ENCODE data around the gene SP2.

DNA sequence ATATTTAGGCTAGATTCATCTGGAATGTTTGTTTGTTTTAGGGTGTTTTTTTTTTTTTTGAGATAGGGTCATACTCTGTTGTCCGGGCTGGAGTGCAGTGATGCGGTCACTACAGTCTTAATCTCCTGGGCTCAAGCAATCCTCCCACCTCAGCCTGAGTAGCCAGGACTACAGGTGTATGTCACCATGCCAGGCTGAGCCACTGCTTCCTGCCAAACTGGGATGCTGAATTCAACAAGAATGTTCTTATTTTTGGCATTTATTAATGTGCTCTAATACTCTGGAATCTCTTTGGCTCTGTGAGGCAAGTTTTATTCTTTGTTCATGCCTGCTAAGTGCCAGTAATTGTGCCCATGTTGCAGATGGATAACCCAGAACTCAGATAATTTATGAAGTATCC lies 21.5 kb downstream of the SP2 start:
- TF ChIP-seq, protein P1, sequence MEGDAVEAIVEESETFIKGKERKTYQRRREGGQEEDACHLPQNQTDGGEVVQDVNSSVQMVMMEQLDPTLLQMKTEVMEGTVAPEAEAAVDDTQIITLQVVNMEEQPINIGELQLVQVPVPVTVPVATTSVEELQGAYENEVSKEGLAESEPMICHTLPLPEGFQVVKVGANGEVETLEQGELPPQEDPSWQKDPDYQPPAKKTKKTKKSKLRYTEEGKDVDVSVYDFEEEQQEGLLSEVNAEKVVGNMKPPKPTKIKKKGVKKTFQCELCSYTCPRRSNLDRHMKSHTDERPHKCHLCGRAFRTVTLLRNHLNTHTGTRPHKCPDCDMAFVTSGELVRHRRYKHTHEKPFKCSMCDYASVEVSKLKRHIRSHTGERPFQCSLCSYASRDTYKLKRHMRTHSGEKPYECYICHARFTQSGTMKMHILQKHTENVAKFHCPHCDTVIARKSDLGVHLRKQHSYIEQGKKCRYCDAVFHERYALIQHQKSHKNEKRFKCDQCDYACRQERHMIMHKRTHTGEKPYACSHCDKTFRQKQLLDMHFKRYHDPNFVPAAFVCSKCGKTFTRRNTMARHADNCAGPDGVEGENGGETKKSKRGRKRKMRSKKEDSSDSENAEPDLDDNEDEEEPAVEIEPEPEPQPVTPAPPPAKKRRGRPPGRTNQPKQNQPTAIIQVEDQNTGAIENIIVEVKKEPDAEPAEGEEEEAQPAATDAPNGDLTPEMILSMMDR (IDR thresholded peaks at IDR 0.05; ENCODE audit: low read depth, low read length) = no peak
- no peak for TF ChIP-seq EZH2phosphoT487 (IDR thresholded peaks at IDR 0.05; ENCODE audit: low read depth)

Data from OCI-LY3 (cell line).